ENCODE results near the gene RNASE4. TPM values are rescaled to one million over a fixed set of nuclear protein-coding genes. Genes with fewer than 3 reads are reported as not detected.

RNASE4 gene
- total and polyA plus RNA-seq, 9 donors = 42.0 to 183 (median 102) TPM

DNA sequence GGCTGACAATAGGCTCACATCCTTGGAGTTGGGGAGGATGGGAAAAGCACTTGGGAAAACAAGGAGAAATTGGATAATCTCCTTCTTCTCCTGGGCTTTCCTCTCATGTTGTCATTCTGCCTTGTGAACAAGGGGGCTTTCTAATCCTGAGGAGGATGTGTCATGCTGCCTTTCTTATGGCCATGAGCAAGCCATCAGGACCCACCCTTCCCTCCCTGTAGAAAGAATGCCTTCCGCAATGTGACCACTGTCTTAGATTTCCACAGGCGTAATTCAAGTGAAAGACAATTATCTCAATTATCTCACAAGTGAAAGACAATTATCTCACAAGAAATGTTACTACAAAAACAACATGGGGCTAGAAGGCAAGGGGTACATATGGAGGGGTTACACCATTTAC is 39.8 kb upstream of the RNASE4 start:
- TF ChIP-seq POLR2A (IDR thresholded peaks at IDR 0.05) (no peak), EP300 (IDR thresholded peaks at IDR 0.05) (no peak)
- TF ChIP-seq, protein P1, sequence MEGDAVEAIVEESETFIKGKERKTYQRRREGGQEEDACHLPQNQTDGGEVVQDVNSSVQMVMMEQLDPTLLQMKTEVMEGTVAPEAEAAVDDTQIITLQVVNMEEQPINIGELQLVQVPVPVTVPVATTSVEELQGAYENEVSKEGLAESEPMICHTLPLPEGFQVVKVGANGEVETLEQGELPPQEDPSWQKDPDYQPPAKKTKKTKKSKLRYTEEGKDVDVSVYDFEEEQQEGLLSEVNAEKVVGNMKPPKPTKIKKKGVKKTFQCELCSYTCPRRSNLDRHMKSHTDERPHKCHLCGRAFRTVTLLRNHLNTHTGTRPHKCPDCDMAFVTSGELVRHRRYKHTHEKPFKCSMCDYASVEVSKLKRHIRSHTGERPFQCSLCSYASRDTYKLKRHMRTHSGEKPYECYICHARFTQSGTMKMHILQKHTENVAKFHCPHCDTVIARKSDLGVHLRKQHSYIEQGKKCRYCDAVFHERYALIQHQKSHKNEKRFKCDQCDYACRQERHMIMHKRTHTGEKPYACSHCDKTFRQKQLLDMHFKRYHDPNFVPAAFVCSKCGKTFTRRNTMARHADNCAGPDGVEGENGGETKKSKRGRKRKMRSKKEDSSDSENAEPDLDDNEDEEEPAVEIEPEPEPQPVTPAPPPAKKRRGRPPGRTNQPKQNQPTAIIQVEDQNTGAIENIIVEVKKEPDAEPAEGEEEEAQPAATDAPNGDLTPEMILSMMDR (IDR thresholded peaks at IDR 0.05) = no peak
- H3K4me1 ChIP-seq (ENCODE audit: insufficient read depth) = no peaks in the 10 kb centered on the region
- H3K9me3 ChIP-seq = no peaks in the 10 kb centered on the region
- no peak for DNase-seq
- no peaks in the 10 kb centered on the region for H3K27me3 ChIP-seq
- H3K27ac ChIP-seq = no peak overlapping the region
- intact Hi-C loops (cut with DNase I) = no loop called here
- H3K4me3 ChIP-seq = no peak overlapping the region
- 87 to 89% (median 88%) methylated on average over 2 of the region's 2 CpGs for WGBS, 3 donors
- H3K36me3 ChIP-seq = no peaks in the 10 kb centered on the region

DNA sequence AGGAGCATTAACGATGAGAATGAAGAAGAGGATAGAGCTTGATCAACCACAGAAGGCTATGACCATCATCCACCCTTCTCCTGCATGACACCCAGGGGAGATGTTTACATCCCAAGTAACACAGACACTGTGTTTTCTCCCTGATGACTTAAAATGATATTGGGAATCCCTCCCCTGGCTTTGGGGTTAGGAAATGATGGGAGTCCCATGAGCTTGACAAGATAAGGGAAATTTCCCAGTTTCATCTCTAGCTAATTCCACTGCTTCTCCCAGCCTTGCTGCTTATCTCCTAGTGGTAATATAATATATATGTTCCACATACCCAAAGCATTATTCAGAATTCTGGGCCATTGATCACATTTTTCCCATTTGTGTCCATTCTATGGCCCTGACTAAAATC is 38.9 kb upstream of the RNASE4 start:
- TF ChIP-seq EP300 (IDR thresholded peaks at IDR 0.05) (no peak), POLR2A (IDR thresholded peaks at IDR 0.05) (no peak)
- TF ChIP-seq, protein P1 (IDR thresholded peaks at IDR 0.05) = no peak
- H3K27me3 ChIP-seq = no peaks in the 10 kb centered on the region
- no peak overlapping the region for H3K4me3 ChIP-seq
- 81 to 91% (median 84%) methylated on average over 1 of the region's 1 CpG for WGBS, 3 donors
- no peaks in the 10 kb centered on the region for H3K36me3 ChIP-seq
- H3K27ac ChIP-seq = no peak overlapping the region
- DNase-seq = no peak
- no peaks in the 10 kb centered on the region for H3K9me3 ChIP-seq
- no peaks in the 10 kb centered on the region for H3K4me1 ChIP-seq (ENCODE audit: insufficient read depth)
- intact Hi-C loops (cut with DNase I) = no loop called here

DNA sequence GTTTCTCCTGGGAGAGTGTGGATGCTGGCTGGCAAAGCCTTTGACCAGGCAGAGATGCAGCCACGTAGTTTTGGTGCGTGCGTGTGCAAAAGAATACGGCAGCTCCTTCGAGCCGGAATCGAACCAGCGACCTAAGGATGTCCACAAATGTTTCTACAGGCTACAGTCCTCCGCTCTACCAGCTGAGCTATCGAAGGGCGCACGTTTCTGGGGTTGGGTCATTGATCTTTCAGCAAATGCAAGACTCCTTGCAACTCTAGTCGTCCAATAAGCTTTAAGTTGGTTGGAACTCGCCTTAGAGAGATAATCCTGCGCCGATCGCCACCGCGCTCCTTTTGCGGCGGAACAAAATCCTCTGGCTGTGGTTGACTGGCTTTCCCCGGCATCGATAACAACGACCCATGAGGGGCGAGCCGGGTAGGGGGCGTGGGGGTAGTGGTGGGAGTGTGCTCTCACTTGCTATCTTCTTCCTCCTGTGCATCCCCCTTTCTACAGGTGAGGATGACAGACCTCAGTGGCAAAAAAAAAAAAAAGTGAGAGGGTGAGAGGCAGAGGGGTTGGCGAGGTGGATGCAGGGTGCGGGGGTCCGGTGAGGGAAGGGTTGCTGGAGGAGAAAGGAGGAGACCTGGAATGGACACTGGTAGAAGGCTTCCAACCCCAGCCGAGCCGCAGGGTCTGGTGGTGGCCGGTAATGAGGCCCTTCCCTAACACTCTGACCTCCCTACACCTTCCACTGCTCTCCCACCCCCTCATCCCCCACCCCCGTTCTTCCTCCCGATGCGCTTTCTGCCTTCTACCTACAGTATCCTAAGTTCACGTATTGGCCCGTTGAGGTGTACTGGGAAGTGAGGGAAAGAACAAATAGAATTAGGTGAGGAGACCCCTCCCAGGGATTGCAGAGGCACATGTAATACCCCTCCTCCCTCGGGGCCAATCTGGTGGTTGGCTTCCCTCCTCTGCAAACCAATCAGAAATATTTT is 31.1 kb upstream of the RNASE4 start:
- H3K4me1 ChIP-seq (ENCODE audit: insufficient read depth) = no peaks in the 10 kb centered on the region
- no peaks in the 10 kb centered on the region for H3K36me3 ChIP-seq
- H3K27me3 ChIP-seq = no peaks in the 10 kb centered on the region
- DNase-seq = peak in 1 of 5 donors; percentile 40
- WGBS, 3 donors = 2 to 3% (median 2%) methylated on average over 39 of the region's 39 CpGs
- no peak overlapping the region for H3K4me3 ChIP-seq
- H3K27ac ChIP-seq = no peak overlapping the region
- TF ChIP-seq EP300 (IDR thresholded peaks at IDR 0.05) = no peak
- TF ChIP-seq POLR2A (IDR thresholded peaks at IDR 0.05) = no peak
- TF ChIP-seq, protein P1 (IDR thresholded peaks at IDR 0.05) = no peak
- H3K9me3 ChIP-seq = no peaks in the 10 kb centered on the region
- intact Hi-C loops (cut with DNase I) = no loop called here

DNA sequence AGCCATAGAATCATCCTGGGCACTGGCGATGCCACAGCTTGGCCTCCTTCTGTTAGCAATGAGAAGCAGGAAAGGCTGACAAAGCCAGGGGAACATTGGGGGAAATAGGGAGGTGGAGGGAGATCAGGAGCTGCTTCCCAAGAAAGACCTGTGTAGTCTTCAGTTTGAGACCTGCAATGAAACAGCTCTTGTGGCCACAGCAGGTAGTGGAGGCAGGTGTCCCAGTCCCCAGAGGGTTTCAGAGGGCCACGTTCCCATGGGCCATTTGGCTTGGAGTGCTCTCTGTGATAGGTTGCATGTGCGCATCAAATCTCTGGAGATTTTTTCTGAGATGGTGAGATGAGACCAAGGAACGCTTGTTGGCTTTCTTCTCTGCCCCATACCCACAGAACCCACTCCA is 28.5 kb upstream of the RNASE4 start:
- Histone ChIP-seq H3K27me3 (no peaks in the 10 kb centered on the region), H3K36me3 (no peaks in the 10 kb centered on the region), H3K9me3 (no peaks in the 10 kb centered on the region), H3K27ac (no peak overlapping the region), H3K4me3 (no peak overlapping the region), H3K4me1 (ENCODE audit: insufficient read depth) (no peaks in the 10 kb centered on the region)
- WGBS, 3 donors = 79 to 88% (median 81%) methylated on average over 4 of the region's 4 CpGs
- no peak for DNase-seq
- no peak for TF ChIP-seq EP300 (IDR thresholded peaks at IDR 0.05)
- TF ChIP-seq, protein P1 (IDR thresholded peaks at IDR 0.05) = no peak
- TF ChIP-seq POLR2A (IDR thresholded peaks at IDR 0.05) = no peak
- intact Hi-C loops (cut with DNase I) = no loop called here

Data from ovary (tissue), 9 donors.